WERI-Rb-1 (cell line): ENCODE measurements around the gene TM9SF4.
A peak's percentile ranks its signal among the peaks of the same experiment; 100 is the strongest.

Experiments
- DNase-seq: peaks from one replicate; pipeline ENCODE4 v3.0.0-alpha.2; 2020
- H3K27ac ChIP-seq: fragments of 250-450 bp; sonication (Bioruptor Pico); 2 replicates; pipeline ENCODE4 v1.5.1; 2020; ENCODE audit warnings: mild to moderate bottlenecking, moderate library complexity
- H3K27me3 ChIP-seq: fragments of 250-450 bp; sonication (Bioruptor Pico); 2 replicates; pipeline ENCODE4 v1.5.1; 2021; ENCODE audit warnings: mild to moderate bottlenecking, low read depth, moderate library complexity; ENCODE audit not compliant: insufficient read depth, severe bottlenecking
- H3K36me3 ChIP-seq: fragments of 250-450 bp; sonication (Bioruptor Pico); 2 replicates; pipeline ENCODE4 v1.5.1; 2020; ENCODE audit warnings: mild to moderate bottlenecking, moderate library complexity
- H3K4me3 ChIP-seq: 2 replicates; pipeline ENCODE4 v1.5.1; 2011; ENCODE audit warnings: low read depth, mild to moderate bottlenecking, control low read depth, low read length
- H3K9me3 ChIP-seq: fragments of 250-450 bp; sonication (Bioruptor Pico); 2 replicates; pipeline ENCODE4 v1.5.1; 2021; ENCODE audit warnings: mild to moderate bottlenecking, moderate library complexity; ENCODE audit not compliant: severe bottlenecking
- TF ChIP-seq, protein P1 (sequence below): IDR thresholded peaks from 2 replicates; pipeline ENCODE4 v1.5.1; 2011; ENCODE audit warnings: low read depth, mild to moderate bottlenecking, control low read depth, inconsistent platforms, low read length

Gene TM9SF4, protein sequence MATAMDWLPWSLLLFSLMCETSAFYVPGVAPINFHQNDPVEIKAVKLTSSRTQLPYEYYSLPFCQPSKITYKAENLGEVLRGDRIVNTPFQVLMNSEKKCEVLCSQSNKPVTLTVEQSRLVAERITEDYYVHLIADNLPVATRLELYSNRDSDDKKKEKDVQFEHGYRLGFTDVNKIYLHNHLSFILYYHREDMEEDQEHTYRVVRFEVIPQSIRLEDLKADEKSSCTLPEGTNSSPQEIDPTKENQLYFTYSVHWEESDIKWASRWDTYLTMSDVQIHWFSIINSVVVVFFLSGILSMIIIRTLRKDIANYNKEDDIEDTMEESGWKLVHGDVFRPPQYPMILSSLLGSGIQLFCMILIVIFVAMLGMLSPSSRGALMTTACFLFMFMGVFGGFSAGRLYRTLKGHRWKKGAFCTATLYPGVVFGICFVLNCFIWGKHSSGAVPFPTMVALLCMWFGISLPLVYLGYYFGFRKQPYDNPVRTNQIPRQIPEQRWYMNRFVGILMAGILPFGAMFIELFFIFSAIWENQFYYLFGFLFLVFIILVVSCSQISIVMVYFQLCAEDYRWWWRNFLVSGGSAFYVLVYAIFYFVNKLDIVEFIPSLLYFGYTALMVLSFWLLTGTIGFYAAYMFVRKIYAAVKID

DNA sequence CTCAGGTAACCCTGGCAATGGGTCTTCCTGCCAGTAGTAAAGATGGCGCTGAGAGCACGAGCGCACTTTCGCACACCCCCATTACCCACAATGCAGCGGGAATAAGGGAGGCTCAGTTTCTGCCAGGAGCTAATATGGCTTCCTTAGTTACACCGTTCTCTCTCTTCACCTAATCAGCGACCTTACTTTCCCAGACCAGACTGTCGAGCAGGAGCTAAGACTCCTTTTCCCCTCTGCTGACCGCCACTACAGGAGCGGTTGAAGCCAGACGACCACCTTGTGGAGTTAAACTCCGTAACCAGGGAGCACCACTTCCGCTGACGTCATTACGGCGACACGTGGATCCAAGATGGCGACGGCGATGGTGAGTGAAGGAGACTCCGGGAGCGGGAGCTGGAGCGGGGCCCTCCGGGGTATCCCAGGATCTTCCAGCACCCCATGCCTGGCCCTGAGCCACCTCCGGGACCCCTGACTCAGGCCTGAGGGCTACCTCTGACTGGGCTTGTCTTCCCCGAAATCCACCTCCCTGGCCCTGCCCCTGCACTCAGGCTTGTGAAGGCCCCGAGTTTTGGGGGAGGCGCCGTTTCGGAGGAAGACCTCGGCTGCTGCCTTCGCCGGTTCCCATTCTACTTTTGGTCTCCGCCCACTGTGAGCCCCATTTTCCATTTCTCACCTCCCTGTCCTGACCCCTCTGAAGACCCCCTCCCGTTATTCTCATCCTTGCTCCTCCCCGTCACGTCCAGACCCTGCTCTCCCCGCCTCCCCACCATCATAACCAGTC is at the start of gene TM9SF4:
TSS of gene TM9SF4 (plus strand) at position 323 of the 781 bp plus-strand sequence. CDS start at position 350, 27 bp downstream.
- Histone ChIP-seq H3K27me3 (no peaks in the 10 kb centered on the region), H3K4me3 (peak within 1 kb of the TSS; percentile 92), H3K9me3 (no peaks in the 10 kb centered on the region), H3K36me3 (no peaks in the 10 kb centered on the region; the same call in 1 of the 2 replicates), H3K27ac (peak within 1 kb of the TSS; percentile 99)
- DNase-seq, result peak; percentile 93
- TF ChIP-seq, protein P1, sequence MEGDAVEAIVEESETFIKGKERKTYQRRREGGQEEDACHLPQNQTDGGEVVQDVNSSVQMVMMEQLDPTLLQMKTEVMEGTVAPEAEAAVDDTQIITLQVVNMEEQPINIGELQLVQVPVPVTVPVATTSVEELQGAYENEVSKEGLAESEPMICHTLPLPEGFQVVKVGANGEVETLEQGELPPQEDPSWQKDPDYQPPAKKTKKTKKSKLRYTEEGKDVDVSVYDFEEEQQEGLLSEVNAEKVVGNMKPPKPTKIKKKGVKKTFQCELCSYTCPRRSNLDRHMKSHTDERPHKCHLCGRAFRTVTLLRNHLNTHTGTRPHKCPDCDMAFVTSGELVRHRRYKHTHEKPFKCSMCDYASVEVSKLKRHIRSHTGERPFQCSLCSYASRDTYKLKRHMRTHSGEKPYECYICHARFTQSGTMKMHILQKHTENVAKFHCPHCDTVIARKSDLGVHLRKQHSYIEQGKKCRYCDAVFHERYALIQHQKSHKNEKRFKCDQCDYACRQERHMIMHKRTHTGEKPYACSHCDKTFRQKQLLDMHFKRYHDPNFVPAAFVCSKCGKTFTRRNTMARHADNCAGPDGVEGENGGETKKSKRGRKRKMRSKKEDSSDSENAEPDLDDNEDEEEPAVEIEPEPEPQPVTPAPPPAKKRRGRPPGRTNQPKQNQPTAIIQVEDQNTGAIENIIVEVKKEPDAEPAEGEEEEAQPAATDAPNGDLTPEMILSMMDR, result no peak

DNA sequence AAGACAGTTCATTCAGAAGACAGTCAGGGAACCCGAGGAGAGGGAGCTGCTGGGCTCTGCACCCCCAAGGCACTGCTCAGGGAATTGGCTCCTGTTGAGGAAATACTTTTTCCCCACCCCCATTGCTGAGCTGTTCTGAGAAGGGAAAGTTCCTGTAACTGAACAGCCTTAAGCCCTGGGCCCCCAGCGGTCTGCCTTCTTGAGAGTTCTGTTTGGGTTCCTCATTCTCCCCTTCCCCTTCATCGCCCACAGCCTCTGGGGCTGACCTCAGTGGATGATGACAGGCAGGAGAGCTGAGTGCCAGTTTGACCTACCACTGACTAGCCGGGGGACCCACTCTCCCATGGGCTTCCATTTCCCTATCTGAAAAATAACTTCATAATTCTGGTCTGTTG is 46.7 kb upstream of the TM9SF4 start:
- Histone ChIP-seq H3K27me3 (no peaks in the 10 kb centered on the region), H3K36me3 (no peaks in the 10 kb centered on the region), H3K27ac (no peak overlapping the region), H3K4me3 (no peak overlapping the region), H3K9me3 (no peaks in the 10 kb centered on the region)
- TF ChIP-seq, protein P1, result no peak
- no peak for DNase-seq

DNA sequence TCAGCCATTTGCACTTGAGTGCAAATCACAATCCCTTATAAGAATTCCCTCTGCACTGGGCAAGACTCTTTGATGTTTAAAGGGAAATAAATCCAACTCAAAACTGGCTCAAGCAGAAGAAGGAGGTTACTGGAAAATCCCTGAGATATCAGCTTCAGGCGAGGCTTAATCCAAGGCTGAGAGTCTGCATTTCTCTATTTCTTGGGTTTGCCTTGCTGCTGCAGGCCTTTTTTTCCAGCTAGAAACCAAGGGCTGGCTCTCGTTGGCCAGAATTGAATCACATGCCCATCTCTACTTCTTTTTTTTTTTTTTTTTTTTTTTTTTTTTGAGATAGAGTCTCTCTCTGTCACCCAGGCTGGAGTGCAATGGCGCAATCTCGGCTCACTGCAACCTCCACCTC is 45.8 kb upstream of the TM9SF4 start:
- no peak overlapping the region for H3K27ac ChIP-seq
- no peaks in the 10 kb centered on the region for H3K9me3 ChIP-seq
- no peaks in the 10 kb centered on the region for H3K36me3 ChIP-seq
- DNase-seq, result no peak
- TF ChIP-seq, protein P1, result no peak
- H3K27me3 ChIP-seq, result no peaks in the 10 kb centered on the region
- no peak overlapping the region for H3K4me3 ChIP-seq

DNA sequence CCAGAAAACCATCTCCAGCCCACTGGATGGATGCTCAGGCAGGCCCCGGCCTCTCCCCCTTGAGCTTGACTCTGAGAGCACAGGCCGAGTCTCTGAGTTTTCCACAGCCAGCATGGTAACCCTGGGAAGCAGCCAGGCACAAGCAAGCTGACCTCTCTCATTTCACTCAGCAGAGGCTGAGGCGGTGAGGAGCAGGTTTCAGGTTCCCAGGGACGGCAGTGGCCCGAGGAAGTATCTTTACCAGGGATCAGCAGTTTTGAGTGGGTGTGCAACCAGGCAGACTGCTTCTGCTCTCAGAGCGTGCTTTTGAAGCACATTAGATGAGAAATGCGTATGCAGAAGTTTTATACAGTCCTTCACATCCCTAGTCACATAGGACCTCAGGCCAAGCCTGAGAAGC is 44.8 kb upstream of the TM9SF4 start:
- Histone ChIP-seq H3K9me3 (no peaks in the 10 kb centered on the region), H3K36me3 (no peaks in the 10 kb centered on the region), H3K27ac (no peak overlapping the region), H3K4me3 (no peak overlapping the region), H3K27me3 (no peaks in the 10 kb centered on the region)
- no peak for DNase-seq
- TF ChIP-seq, protein P1, result no peak

DNA sequence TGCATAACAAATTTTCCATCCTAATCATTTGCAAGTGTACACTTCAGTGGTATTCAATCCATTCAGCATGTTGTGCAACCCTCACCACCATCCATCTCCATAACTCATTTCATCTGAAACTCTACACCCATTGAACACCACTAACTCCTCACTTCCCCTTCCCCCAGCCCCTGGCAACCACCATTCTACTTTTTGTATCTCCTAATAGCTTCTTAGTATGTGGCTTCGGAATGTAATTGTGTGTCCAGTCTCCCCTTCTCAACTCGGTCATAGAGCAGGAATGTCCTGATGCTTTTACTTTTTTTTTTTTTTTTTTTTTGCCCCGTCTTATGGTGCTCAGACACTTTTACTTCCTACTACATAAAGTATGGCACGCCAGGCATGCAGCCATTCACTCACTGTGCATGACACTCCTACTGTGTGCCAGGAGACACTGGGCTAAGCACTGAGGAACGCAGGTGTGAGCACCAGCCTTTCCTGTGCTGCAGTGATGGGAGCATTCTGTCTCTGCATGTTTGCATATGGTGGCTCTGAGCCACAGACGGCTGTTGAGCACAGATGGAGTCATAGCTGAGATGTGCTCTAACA is 42.2 kb upstream of the TM9SF4 start:
- Histone ChIP-seq H3K9me3 (no peaks in the 10 kb centered on the region), H3K27me3 (no peaks in the 10 kb centered on the region), H3K36me3 (no peaks in the 10 kb centered on the region), H3K4me3 (no peak overlapping the region), H3K27ac (no peak overlapping the region)
- no peak for DNase-seq
- TF ChIP-seq, protein P1, result no peak
